OCI-LY7 (cell line): ENCODE measurements around the gene C2CD5. TPM values are rescaled to one million over a fixed set of nuclear protein-coding genes. Genes with fewer than 3 reads are reported as not detected.

Experiments
- BruUV-seq: library from RNA; stranded (reverse); fragments of 400-500 nt; replicated peaks from 2 replicates; lab custom pipeline; 2021; lab: Mats Ljungman, UMichigan
- CTCF ChIA-PET: fragments of 300-600 bp; sonication (Branson Sonifier 250); formaldehyde crosslinking; loops from one replicate; lab custom pipeline; 2022; ENCODE audit warnings: antibody characterized with exemption; ENCODE audit not compliant: unreplicated experiment; lab: Charles Lee
- POLR2A ChIA-PET: fragments of 300-600 bp; sonication (Branson Sonifier 250); formaldehyde crosslinking; loops from one replicate; lab custom pipeline; 2022; ENCODE audit warnings: antibody characterized with exemption; lab: Charles Lee
- DNase-seq: peaks from one replicate; pipeline ENCODE4 v3.0.0-alpha.2; 2015; ENCODE audit warnings: low spot score
- H2AFZ ChIP-seq: fragments of 200-600 bp; sonication (generic), shearing (Covaris generic); 2 replicates; pipeline ENCODE4 v1.6.1; 2014; ENCODE audit warnings: mild to moderate bottlenecking, antibody characterized with exemption, low read length, moderate library complexity
- H3K27ac ChIP-seq: fragments of 200-600 bp; sonication (generic); 2 replicates; pipeline ENCODE4 v1.5.1; 2014; ENCODE audit warnings: mixed run types, low read depth, mild to moderate bottlenecking, moderate library complexity, low read length, inconsistent platforms; ENCODE audit not compliant: poor library complexity, severe bottlenecking
- H3K36me3 ChIP-seq: fragments of 200-600 bp; sonication (generic); 2 replicates; pipeline ENCODE4 v1.6.1; 2014; ENCODE audit warnings: mild to moderate bottlenecking, antibody characterized with exemption, low read length, moderate library complexity, mixed read lengths; ENCODE audit not compliant: insufficient read depth
- H3K4me1 ChIP-seq: fragments of 200-600 bp; sonication (generic); 2 replicates; pipeline ENCODE4 v1.5.1; 2014; ENCODE audit warnings: mild to moderate bottlenecking, low read length; ENCODE audit not compliant: insufficient read depth, poor library complexity, severe bottlenecking
- H3K4me2 ChIP-seq: fragments of 200-600 bp; sonication (generic); 2 replicates; pipeline ENCODE4 v1.6.1; 2014; ENCODE audit warnings: mild to moderate bottlenecking, low read length
- H3K4me3 ChIP-seq: fragments of 200-600 bp; sonication (generic); 2 replicates; pipeline ENCODE4 v1.5.1; 2014; ENCODE audit warnings: mild to moderate bottlenecking, low read depth, low read length; ENCODE audit not compliant: poor library complexity, severe bottlenecking
- H3K79me2 ChIP-seq: fragments of 200-600 bp; sonication (generic); 2 replicates; pipeline ENCODE4 v1.6.1; 2016; ENCODE audit warnings: low read depth, mild to moderate bottlenecking, low read length, moderate library complexity, mixed read lengths; ENCODE audit not compliant: insufficient read depth
- H3K9me2 ChIP-seq: fragments of 200-600 bp; sonication (generic); 2 replicates; pipeline ENCODE4 v1.6.1; 2016; ENCODE audit warnings: mild to moderate bottlenecking, low read length, mixed read lengths; ENCODE audit not compliant: insufficient read depth
- H3K9me3 ChIP-seq: fragments of 200-600 bp; sonication (generic); 2 replicates; pipeline ENCODE4 v1.6.1; 2014; ENCODE audit warnings: mild to moderate bottlenecking, mixed run types, low read length, mixed read lengths
- H4K20me1 ChIP-seq: fragments of 200-600 bp; sonication (generic); 2 replicates; pipeline ENCODE4 v1.6.1; 2014; ENCODE audit warnings: mild to moderate bottlenecking, antibody characterized with exemption, low read length, moderate library complexity, mixed read lengths; ENCODE audit not compliant: insufficient read depth
- CTCF ChIP-seq: fragments of 200-600 bp; sonication (generic); conservative IDR thresholded peaks from 2 replicates; pipeline ENCODE4 v1.5.1; 2014; ENCODE audit warnings: mild to moderate bottlenecking, antibody characterized with exemption, low read length, moderate library complexity, mixed read lengths
- EZH2phosphoT487 ChIP-seq: fragments of 200-600 bp; sonication (generic); IDR thresholded peaks from 2 replicates; pipeline ENCODE4 v1.6.1; 2018; ENCODE audit warnings: low read depth, borderline replicate concordance, mild to moderate bottlenecking, mixed run types, antibody characterized with exemption, low read length, moderate library complexity, mixed read lengths
- intact Hi-C: fragments of 100-400 bp; cut with micrococcal nuclease; formaldehyde crosslinking; loops from one replicate; pipeline ENCODE4 v1.10.0; 2022; ENCODE audit not compliant: unreplicated experiment
- total RNA-seq, 2 experiments: library from RNA; depleted of rRNA in 1 of 2; stranded (reverse); fragments of >200 nt in 1 of 2; shearing (Covaris generic) in 1 of 2; gene quantifications; 2 replicates each; pipeline ENCODE4 v1.2.3, GENCODE V29; 2014 to 2022

Gene C2CD5
- total RNA-seq, 2 experiments from 2014 or later: 28.4 to 50.2 TPM

GRCh38 chr12:22409377-22410164, 134.8 kb downstream of the C2CD5 start:
- H4K20me1 ChIP-seq: no peaks in the 10 kb centered on the region
- CTCF ChIA-PET: no interaction called here
- H3K4me2 ChIP-seq: no peak overlapping the region
- no peaks in the 10 kb centered on the region for H3K79me2 ChIP-seq
- no peak overlapping the region for H3K27ac ChIP-seq
- no peaks in the 10 kb centered on the region for H3K9me2 ChIP-seq
- H2AFZ ChIP-seq: no peak overlapping the region
- TF ChIP-seq EZH2phosphoT487: no peak
- TF ChIP-seq CTCF: no peak
- H3K36me3 ChIP-seq: no peaks in the 10 kb centered on the region
- no peaks in the 10 kb centered on the region for H3K4me1 ChIP-seq
- no peak overlapping the region for H3K4me3 ChIP-seq
- no TSS peak for BruUV-seq
- intact Hi-C loops: no loop called here
- no peaks in the 10 kb centered on the region for H3K9me3 ChIP-seq
- DNase-seq: no peak
- POLR2A ChIA-PET: interaction anchor here (0.5 to 0.6 kb wide), 2 partner anchors 29 to 155 kb away, joined by 3 to 7 read pairs; no protein-coding TSS in a partner anchor

- H4K20me1 ChIP-seq: no peaks in the 10 kb centered on the region
- no peaks in the 10 kb centered on the region for H3K4me1 ChIP-seq
- TF ChIP-seq CTCF: no peak
- TF ChIP-seq EZH2phosphoT487: no peak
- H3K9me3 ChIP-seq: no peaks in the 10 kb centered on the region
- H2AFZ ChIP-seq: no peak overlapping the region
- no peak overlapping the region for H3K27ac ChIP-seq
- no peak overlapping the region for H3K4me3 ChIP-seq
- no peak overlapping the region for H3K4me2 ChIP-seq
- H3K9me2 ChIP-seq: no peaks in the 10 kb centered on the region
- H3K36me3 ChIP-seq: no peaks in the 10 kb centered on the region
- H3K79me2 ChIP-seq: no peaks in the 10 kb centered on the region
- POLR2A ChIA-PET: interaction anchor here (0.5 to 0.8 kb wide), 2 partner anchors 10 to 28 kb away, joined by 3 read pairs; no protein-coding TSS in a partner anchor
- CTCF ChIA-PET: no interaction called here
- intact Hi-C loops: no loop called here
- no TSS peak for BruUV-seq
- DNase-seq: no peak
Observed at GRCh38 chr12:22408610-22409376, 135.5 kb downstream of the C2CD5 start.
